ENCODE data around the gene KITLG. TPM values are rescaled to one million over a fixed set of nuclear protein-coding genes. Genes with fewer than 3 reads are reported as not detected.

The KITLG gene
- polyA plus RNA-seq, 1 of the 3 experiments (the other 2 are of a cell fraction), result 8.9 TPM

GRCh38 chr12:88625356-88625755 is 45.1 kb upstream of the KITLG start:
- no peaks in the 10 kb centered on the region for H3K27me3 ChIP-seq (ENCODE audit: insufficient read depth)
- ChIA-PET POLR2A (no interaction called here), CTCF (interaction anchor here (0.7 to 0.9 kb wide), 4 partner anchors 24 to 371 kb away, joined by 3 read pairs; no protein-coding TSS in a partner anchor)
- 55% methylated on average over 7 of the region's 7 CpGs for WGBS (ENCODE audit: low lambda C conversion rate)
- H3K4me3 ChIP-seq (ENCODE audit: low read depth in 2 of 2, low read length in 1 of 2), result no peak overlapping the region
- no peak for DNase-seq
- H3K4me2 ChIP-seq, result no peak overlapping the region
- H3K27ac ChIP-seq (ENCODE audit: low read depth in 2 of 2, low read length in 1 of 2), result no peak overlapping the region
- no peak overlapping the region for H3K9ac ChIP-seq
- no peaks in the 10 kb centered on the region for H4K20me1 ChIP-seq (ENCODE audit: insufficient read depth)
- H2AFZ ChIP-seq (ENCODE audit: low read depth), result no peak overlapping the region
- TF ChIP-seq TEAD4 (IDR thresholded peaks at IDR 0.05; ENCODE audit: borderline replicate concordance, insufficient read depth) (no peak), EZH2phosphoT487 (IDR thresholded peaks at IDR 0.05; ENCODE audit: borderline replicate concordance, low read depth) (no peak), RCOR1 (IDR thresholded peaks at IDR 0.05; ENCODE audit: low read length) (no peak), RAD21 (IDR thresholded peaks at IDR 0.05; ENCODE audit: low read length) (no peak), EP300 (IDR thresholded peaks at IDR 0.05; ENCODE audit: borderline replicate concordance in 1 of 2, low read depth in 1 of 2, low read length in 1 of 2) (peak in 1 of 2 experiments; percentile 38; a peak in 1 of 4 replicates), PBX3 (IDR thresholded peaks at IDR 0.05) (no peak), CTCF (IDR thresholded peaks at IDR 0.05) (no peak), GATA2 (CRISPR knock-in tag; IDR thresholded peaks at IDR 0.05) (peak; percentile 53)
- TF ChIP-seq, protein P1, sequence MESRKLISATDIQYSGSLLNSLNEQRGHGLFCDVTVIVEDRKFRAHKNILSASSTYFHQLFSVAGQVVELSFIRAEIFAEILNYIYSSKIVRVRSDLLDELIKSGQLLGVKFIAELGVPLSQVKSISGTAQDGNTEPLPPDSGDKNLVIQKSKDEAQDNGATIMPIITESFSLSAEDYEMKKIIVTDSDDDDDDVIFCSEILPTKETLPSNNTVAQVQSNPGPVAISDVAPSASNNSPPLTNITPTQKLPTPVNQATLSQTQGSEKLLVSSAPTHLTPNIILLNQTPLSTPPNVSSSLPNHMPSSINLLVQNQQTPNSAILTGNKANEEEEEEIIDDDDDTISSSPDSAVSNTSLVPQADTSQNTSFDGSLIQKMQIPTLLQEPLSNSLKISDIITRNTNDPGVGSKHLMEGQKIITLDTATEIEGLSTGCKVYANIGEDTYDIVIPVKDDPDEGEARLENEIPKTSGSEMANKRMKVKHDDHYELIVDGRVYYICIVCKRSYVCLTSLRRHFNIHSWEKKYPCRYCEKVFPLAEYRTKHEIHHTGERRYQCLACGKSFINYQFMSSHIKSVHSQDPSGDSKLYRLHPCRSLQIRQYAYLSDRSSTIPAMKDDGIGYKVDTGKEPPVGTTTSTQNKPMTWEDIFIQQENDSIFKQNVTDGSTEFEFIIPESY (IDR thresholded peaks at IDR 0.05; ENCODE audit: borderline replicate concordance, low read depth), result no peak
- H3K4me1 ChIP-seq (ENCODE audit: control insufficient read depth in 1 of 2, insufficient read depth in 2 of 2, low read depth in 1 of 2, low read length in 1 of 2), result peaks cover 7 to 8% of the 10 kb centered on the region in 2 experiments; a peak in 3 of 4 replicates
- H3K36me3 ChIP-seq (replicated peaks in 1 of 2; ENCODE audit: control insufficient read depth in 1 of 2, insufficient read depth in 2 of 2, low read length in 1 of 2), result no peaks in the 10 kb centered on the region
- H3F3A ChIP-seq (replicated peaks; ENCODE audit: insufficient read depth), result no peaks in the 10 kb centered on the region
- no peaks in the 10 kb centered on the region for H3K9me2 ChIP-seq
- no peaks in the 10 kb centered on the region for H3K79me2 ChIP-seq (ENCODE audit: insufficient read depth)
- H3K9me3 ChIP-seq, result no peaks in the 10 kb centered on the region

GRCh38 chr12:88624911-88625310 is 44.6 kb upstream of the KITLG start:
- POLR2A ChIA-PET, result no interaction called here
- DNase-seq, result no peak
- 67% methylated on average over 3 of the region's 3 CpGs for WGBS (ENCODE audit: low lambda C conversion rate)
- no peak for TF ChIP-seq EZH2phosphoT487 (IDR thresholded peaks at IDR 0.05; ENCODE audit: borderline replicate concordance, low read depth)
- TF ChIP-seq, protein P1 (IDR thresholded peaks at IDR 0.05; ENCODE audit: borderline replicate concordance, low read depth), result no peak
- TF ChIP-seq YY1 (IDR thresholded peaks at IDR 0.05; ENCODE audit: low read depth), result no peak
- TF ChIP-seq CTCF (IDR thresholded peaks at IDR 0.05), result no peak
- no peak for TF ChIP-seq NFIC (IDR thresholded peaks at IDR 0.05; ENCODE audit: borderline replicate concordance)
- TF ChIP-seq PBX3 (IDR thresholded peaks at IDR 0.05), result peak; percentile 61
- TF ChIP-seq RFX5 (IDR thresholded peaks at IDR 0.05; ENCODE audit: low read length), result no peak
- TF ChIP-seq TCF12 (IDR thresholded peaks at IDR 0.05), result peak; percentile 18; the same call in 1 of the 2 replicates
- TF ChIP-seq RAD21 (IDR thresholded peaks at IDR 0.05; ENCODE audit: low read length), result no peak
- no peak for TF ChIP-seq FOXJ3 (CRISPR knock-in tag; IDR thresholded peaks at IDR 0.05)
- TF ChIP-seq JUND (IDR thresholded peaks at IDR 0.05), result peak; percentile 10; the same call in 1 of the 2 replicates

More at GRCh38 chr12:88624911-88625310, 44.6 kb upstream of the KITLG start:
- Histone ChIP-seq H3K4me1 (ENCODE audit: control insufficient read depth in 1 of 2, insufficient read depth in 2 of 2, low read depth in 1 of 2, low read length in 1 of 2) (peaks cover 7 to 8% of the 10 kb centered on the region in 2 experiments; a peak in 3 of 4 replicates), H3K27me3 (ENCODE audit: insufficient read depth) (no peaks in the 10 kb centered on the region), H3K36me3 (replicated peaks in 1 of 2; ENCODE audit: control insufficient read depth in 1 of 2, insufficient read depth in 2 of 2, low read length in 1 of 2) (no peaks in the 10 kb centered on the region), H3K9ac (no peak overlapping the region), H4K20me1 (ENCODE audit: insufficient read depth) (no peaks in the 10 kb centered on the region), H3K79me2 (ENCODE audit: insufficient read depth) (no peaks in the 10 kb centered on the region), H3K4me2 (no peak overlapping the region), H2AFZ (ENCODE audit: low read depth) (no peak overlapping the region), H3K4me3 (ENCODE audit: low read depth in 2 of 2, low read length in 1 of 2) (no peak overlapping the region), H3K9me3 (no peaks in the 10 kb centered on the region), H3K27ac (ENCODE audit: low read depth in 2 of 2, low read length in 1 of 2) (no peak overlapping the region), H3K9me2 (no peaks in the 10 kb centered on the region), H3F3A (replicated peaks; ENCODE audit: insufficient read depth) (no peaks in the 10 kb centered on the region)
- CTCF ChIA-PET, result interaction anchor here (0.7 to 0.9 kb wide), 4 partner anchors 24 to 371 kb away, joined by 3 read pairs; no protein-coding TSS in a partner anchor

All from SK-N-SH (cell line).